LHCN-M2 (cell line): ENCODE data around the gene ZNF592. TPM values are rescaled to one million over a fixed set of nuclear protein-coding genes. Genes with fewer than 3 reads are reported as not detected.

Experiments used
- DNase-seq: peaks from one replicate; pipeline ENCODE4 v3.0.0-alpha.2; 2012; ENCODE audit warnings: low read depth
- total RNA-seq: library from RNA; depleted of rRNA; stranded (reverse); fragments of >200 nt; gene quantifications from 2 replicates; pipeline ENCODE4 v1.2.3, GENCODE V29; 2014

Gene ZNF592
- total RNA-seq, 1 experiment from 2014 or later = 12.2 TPM

DNA sequence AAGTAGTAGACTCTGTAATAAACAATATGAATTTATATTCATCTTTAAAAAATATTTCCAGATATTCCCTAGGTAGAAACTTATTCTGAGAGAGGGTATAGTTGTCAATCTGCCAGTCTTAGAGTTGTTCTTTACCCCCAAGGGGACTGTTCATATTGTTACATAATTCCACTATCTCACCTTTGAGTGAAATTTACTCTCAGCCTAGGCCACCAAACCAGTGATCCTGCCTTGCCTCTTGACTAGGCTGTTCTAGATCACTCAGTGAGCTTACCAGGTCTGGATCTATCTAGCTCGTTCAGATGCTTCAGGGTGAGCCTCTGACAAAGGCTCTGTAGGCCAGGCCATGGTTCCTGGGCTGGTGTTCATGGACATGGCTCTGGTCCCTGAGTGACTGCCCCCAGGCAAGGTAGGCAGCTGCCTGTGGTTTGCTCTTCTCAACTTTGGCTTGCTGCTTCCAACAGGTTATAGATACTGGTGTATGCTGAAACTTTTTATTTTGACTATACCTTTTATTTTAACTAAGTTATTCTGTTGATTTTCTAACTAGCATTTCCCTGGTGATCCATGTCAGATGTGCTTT, 27.6 kb downstream of the ZNF592 start:
- no peak for DNase-seq

DNA sequence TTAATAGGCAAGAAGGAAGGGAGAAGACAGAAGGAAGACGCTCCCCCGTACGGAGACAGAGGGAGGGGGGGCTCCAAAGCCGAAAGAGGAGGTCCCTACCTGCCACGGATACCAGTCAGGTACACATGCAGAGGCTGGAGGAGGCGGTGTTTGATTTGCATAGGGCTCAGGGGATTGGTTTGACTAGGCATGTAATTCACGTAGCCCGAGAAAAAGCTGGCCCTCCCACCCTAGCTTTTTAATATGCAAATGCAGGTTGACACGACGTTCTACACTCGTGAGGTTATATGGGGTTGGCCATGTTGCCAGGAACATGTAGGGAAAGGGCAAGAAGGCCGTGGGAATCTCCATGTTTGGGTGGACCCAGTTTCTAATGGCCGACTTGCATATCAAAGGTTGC, 29.8 kb downstream of the ZNF592 start:
- no peak for DNase-seq

GRCh38 chr15:84780492-84780891, 32.1 kb downstream of the ZNF592 start:
- no peak for DNase-seq

DNA sequence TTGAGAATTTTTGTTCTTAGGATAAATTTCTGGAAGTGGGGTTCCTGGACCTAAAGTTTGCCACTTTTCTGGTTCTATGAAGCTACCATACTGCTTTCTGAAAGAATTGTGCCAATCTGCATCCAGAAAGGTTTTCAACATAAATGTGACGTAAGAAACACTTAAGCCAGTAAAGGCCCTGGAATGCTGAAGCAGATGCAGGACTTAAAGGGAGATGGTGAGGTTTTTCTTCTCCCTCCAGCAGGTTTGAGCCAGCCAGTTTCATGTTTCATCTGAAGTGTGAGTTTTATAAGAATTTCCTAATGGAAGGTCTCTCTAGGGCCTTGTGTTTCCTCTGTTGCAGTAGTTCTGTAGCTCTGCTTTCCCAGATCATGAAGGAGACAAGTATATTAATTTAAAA, 33.1 kb downstream of the ZNF592 start:
- DNase-seq = peak; percentile 39

- no peak for DNase-seq
These were observed 34.0 kb downstream of the ZNF592 start for GRCh38 chr15:84782346-84782745.

DNA sequence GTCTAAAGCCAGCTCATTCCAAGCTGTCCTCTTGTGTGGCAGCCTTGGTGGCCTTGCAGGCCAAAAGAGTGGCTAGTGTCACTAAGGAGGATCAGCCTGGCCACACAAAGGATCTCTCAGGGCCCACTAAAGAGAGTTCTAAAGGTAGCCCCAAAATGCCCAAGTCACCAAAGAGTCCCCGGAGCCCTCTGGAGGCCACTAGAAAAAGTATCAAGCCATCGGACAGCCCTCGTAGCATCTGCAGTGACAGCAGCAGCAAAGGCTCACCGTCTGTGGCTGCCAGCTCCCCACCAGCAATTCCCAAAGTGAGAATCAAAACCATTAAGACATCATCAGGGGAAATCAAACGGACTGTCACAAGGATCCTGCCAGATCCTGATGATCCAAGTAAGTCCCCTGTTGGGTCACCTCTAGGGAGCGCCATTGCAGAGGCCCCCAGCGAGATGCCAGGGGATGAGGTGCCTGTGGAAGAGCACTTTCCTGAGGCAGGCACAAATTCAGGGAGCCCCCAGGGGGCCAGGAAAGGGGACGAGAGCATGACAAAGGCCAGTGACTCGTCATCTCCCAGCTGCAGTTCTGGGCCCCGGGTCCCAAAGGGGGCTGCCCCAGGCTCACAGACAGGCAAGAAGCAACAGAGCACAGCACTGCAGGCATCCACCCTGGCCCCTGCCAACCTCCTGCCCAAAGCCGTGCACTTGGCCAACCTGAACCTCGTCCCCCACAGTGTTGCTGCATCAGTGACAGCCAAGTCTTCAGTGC, 35.3 kb downstream of the ZNF592 start:
- DNase-seq = no peak

DNA sequence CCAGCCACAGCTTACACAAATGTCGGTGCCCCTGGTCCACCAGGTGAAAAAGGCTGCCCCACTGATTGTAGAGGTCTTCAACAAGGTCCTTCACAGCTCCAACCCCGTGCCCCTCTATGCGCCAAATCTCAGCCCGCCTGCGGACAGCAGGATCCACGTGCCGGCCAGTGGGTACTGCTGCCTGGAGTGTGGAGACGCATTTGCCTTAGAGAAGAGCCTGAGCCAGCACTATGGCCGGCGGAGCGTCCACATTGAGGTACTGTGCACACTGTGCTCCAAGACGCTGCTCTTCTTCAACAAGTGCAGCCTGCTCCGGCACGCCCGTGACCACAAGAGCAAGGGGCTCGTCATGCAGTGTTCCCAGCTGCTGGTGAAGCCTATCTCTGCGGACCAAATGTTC, 35.9 kb downstream of the ZNF592 start:
- no peak for DNase-seq

- DNase-seq = no peak
These were observed 36.7 kb downstream of the ZNF592 start for GRCh38 chr15:84785053-84785452.

- no peak for DNase-seq
These were observed 40.1 kb downstream of the ZNF592 start for GRCh38 chr15:84788500-84788899.

- DNase-seq = no peak
These were observed 41.4 kb downstream of the ZNF592 start for GRCh38 chr15:84789762-84790161.

DNA sequence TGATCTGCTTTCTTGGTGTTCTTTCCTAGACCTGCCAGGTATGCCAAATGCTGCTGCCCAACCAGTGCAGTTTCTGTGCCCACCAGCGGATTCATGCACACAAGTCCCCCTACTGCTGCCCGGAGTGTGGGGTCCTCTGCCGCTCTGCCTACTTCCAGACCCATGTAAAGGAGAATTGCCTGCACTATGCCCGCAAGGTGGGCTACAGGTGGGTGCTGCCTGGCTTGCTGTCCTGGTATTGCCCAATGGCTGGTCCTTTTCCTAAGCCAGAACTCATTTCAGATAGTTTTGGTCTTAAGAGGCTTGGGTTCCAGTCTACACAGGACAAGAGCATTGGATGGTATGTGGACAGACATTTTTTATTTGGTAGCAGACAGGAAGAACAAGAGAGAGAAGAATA, 42.3 kb downstream of the ZNF592 start:
- DNase-seq = no peak

DNA sequence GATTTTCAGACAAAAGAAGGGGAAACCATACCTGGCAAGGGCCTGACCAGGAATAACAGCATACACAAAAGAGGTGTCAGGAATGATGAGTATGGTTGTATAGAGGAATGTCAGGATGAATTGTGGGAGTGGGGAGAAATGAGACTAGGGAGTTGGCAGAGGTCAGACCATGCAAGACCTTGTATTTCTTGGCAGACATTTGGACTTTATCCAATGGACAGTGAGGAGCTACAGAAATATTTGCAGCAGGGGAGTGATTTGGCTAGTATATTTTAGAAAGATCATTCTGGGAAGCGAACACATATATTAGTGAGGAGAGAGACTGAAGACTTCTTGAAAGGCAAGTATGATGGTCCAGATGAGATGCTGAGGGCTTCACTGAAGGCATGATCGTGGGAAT, 43.4 kb downstream of the ZNF592 start:
- no peak for DNase-seq

DNA sequence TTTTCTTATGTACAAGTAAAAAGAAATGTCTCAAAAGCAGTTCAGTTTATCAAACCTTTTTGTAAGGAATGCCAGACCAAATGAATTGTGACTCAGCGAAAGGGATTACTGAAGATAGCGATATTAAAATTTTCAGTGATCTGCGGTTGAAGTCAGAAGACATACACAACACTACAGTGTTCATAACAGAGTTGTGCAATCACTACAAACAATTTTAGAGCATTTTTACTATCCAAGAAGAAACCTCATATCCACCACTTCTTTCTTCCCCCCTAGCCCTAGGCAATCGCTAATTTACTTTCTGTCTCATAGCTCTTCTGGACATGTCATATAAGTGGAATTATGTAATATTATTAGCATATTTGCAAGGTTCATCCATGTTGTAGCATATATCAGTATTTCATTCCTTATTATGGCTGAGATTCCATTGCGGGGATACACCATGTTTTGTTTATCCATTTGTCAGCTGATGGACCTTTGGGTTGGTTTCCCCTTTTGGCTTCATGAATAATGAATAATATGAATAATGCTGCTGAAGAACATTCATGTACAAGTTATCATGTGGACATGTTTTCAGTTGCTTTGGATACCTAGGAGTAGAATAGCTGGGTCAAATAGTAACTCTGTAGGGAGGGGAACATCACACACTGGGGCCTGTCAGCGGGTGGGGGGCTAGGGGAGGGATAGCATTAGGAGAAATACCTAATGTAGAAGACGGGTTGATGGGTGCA, 45.2 kb downstream of the ZNF592 start:
- no peak for DNase-seq

GRCh38 chr15:84794162-84794547, 45.8 kb downstream of the ZNF592 start:
- no peak for DNase-seq

DNA sequence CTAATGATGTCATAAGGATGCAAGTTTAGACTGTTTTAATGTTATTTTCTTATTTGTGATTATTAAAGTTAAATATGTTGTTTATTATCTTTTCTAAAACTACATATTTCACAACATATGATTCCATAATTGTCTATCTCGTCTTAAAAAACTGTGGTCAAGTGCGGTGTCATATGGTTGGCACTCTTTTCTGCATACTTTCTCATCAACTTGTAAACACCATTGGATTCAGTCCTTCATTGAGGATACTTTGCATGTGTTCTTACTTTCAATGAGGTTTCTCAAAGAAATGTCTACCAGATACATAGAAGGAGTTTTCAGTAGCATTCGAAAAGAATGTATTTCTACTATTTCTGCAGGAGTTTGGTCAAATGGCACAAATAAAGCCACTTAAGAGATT, 46.8 kb downstream of the ZNF592 start:
- DNase-seq = no peak

GRCh38 chr15:84797212-84797611, 48.8 kb downstream of the ZNF592 start:
- peak; percentile 88 for DNase-seq

DNA sequence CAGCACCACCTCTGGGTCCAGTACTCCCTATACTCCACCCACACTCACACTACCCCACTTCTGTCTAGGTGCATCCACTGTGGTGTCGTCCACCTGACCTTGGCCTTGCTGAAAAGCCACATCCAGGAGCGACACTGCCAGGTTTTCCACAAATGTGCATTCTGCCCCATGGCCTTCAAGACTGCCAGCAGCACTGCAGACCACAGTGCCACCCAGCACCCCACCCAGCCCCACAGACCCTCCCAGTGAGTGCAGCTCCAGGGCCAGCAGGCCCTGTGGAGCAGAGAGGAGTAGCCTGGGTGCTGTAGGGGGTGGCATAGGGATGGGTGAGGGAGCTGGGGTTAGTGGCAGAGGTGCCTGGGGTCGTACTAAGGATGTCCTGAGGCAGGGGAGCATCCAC, 49.4 kb downstream of the ZNF592 start:
- no peak for DNase-seq

GRCh38 chr15:84798436-84798946, 50.1 kb downstream of the ZNF592 start:
- no peak for DNase-seq

DNA sequence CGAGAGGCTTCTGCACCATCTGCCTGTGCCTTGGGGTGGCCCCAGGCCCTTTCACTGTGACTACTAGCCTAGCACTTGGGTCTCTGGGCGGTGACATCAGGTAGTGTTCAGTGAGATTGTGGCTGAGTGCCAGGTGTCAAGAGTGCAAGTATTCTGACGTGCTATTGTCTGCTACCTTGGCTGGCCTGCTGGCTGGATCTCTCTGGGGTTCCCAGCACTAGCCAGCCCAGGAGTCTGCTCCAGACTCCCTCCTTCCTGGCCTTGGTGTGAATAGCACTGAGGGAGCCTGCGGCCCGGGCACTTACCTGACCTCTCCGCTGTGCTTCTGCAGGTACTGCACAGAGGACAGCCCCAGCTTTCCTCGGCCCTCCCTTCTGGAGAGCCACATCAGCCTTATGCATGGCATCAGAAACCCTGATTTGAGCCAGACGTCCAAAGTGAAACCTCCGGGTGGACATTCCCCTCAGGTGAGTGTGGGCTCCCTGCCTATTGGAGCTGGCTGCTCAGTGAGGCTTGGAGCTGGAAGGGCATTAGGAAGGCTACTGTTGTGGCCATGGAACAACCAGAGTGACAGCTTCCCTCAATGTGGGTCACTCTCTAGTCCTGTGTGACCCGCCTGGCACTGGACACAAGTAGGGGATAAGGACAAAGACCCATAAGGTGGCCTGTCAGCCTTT, 51.3 kb downstream of the ZNF592 start:
- DNase-seq = no peak

DNA sequence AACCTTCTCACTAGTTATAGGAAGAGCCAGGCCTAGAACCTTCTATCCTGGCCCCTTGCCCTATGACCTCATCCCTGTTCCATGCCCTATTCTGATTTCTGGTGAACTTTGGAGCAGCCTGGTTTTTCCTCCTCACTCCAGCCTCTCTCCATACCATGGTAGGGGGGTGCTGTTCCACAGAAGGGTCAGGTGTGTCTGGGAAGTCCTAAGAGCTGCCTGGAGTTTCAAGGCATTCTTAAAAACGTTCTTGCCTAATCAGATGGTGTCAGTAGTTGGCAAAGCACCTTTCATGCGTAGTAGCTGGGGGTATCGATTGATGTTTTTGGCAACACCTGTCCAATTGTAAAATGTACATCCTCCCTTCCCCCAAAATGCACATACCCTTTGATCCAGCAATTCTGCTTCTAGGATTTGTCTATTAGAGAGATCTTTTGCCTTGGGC, 52.0 kb downstream of the ZNF592 start:
- no peak for DNase-seq

DNA sequence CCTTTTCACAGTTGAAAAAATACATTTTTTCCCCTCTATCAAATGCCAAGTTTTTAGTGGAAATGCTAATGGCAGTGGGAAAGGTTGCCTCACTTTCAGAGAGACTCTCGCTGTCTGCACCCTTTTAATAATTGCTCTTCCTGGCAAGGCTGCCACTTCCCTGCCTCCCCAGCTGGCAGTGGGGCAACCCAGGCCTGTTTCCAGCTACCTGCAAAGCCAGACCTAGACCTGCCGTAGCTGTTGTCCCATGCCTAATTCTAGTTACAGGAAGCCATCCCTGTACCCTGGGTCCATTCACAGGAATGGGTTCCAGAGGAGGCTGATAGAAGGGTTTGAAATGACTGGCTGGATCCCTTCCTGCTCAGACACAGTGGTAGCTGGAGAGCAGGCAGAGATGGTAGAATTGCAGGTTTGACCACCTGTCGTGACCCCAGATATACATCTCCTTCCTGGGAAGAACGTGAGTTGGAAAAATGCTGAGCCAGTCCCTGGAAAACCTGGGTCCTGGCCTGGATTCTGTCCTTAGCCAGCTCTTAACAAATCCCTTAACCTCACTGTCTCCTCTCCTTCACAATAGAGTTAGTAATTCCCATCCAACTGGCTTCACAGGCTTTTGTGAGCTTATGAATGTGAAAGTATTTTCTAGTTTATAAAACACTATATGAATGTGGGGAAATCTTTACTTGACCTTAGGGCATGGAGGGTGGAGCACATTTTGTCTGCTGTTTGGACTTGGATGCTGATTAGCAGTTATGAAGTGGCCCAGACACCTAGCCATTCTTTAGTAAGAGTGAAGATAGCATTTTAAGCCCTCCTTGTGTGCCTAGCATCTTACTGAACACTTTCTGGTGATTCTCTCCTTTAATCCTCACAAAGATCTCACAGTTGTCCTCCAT, 55.9 kb downstream of the ZNF592 start:
- DNase-seq = no peak
